ENCODE data around the gene SLC7A1. TPM values are rescaled to one million over a fixed set of nuclear protein-coding genes. Genes with fewer than 3 reads are reported as not detected.

Gene SLC7A1
- total and polyA plus RNA-seq, 2 of the 13 experiments (the other 11 are each of a cell fraction or from before 2014, with no cell fraction given): 14.5 to 15.3 TPM

DNA sequence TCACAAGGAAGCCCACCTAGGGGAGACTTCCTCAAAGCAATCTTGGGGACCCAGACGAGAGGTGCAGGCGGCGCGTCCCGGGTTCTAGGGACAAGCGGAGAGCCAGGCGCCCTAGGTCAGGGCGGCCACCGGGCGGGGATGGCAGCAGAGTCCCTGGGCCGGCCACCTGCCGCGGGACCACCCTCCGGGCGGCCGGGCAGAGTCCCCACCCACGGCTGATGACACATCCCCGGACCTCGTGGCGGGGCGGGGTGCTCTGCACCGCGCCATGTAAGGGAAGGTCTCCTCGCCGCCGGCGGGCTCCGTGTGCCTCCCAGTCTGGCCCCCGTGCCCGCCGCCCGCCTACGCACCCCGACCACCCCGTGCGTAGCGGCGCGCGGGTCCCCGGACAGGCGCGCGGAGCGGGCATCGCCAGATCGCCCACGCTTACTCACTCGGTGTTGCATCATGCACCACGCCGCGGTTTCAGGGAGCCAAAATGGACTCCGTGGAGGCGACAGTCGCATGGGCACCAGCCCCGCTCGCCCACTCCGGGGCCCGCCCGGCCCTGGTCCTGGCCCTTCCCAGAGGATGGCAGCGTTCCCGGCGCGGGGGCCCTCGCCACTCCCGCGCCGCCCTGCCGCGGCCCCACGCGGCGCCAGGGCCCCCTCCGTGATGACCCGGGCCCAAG is 643 bp downstream of the SLC7A1 start:
- FAIRE-seq (no peak), DNase-seq (ENCODE audit: low spot score) (no peak), ATAC-seq (peak; percentile 60)
- 3% methylated on average over 6 of the region's 75 CpGs for WGBS (ENCODE audit: low lambda C conversion rate)
- Histone ChIP-seq H2AFZ (ENCODE audit: low read length) (no peak overlapping the region), H3K27ac (ENCODE audit: extremely low read length, insufficient read depth, low read length) (peak overlapping the region; percentile 77), H3K79me2 (ENCODE audit: insufficient read depth, low read length) (peaks cover 52% of the 10 kb centered on the region), H3K27me3 (ENCODE audit: control insufficient read depth in 1 of 2, insufficient read depth in 2 of 2, low read length in 2 of 2) (peaks cover 0 to 4% of the 10 kb centered on the region in 2 experiments; a peak in 2 of 5 replicates), H3K9ac (ENCODE audit: insufficient read depth, low read depth, low read length) (peak overlapping the region; percentile 96), H3K4me1 (ENCODE audit: insufficient read depth, low read length) (peaks cover 50% of the 10 kb centered on the region), H3K4me3 (replicated peaks in 1 of 3; ENCODE audit: insufficient read depth in 1 of 3, low read depth in 2 of 3, low read length in 3 of 3) (peak overlapping the region; percentile 78 to 81 (median 80)), H3K9me3 (ENCODE audit: low read length) (no peaks in the 10 kb centered on the region), H4K20me1 (ENCODE audit: insufficient read depth, low read length) (peaks cover 38% of the 10 kb centered on the region), H3K36me3 (replicated peaks in 1 of 2; ENCODE audit: control insufficient read depth in 1 of 2, insufficient read depth in 2 of 2, low read length in 2 of 2) (peaks cover 2 to 12% of the 10 kb centered on the region in 2 experiments; a peak in 2 of 5 replicates), H3K4me2 (ENCODE audit: low read depth, low read length) (peak overlapping the region; percentile 88)
- intact Hi-C loops (cut with micrococcal nuclease; ENCODE audit: unreplicated experiment): loop anchor here (5.0 to 10.0 kb wide), 2 partner anchors 90 to 1022 kb away; partner anchors contain the start of gene USPL1
- POLR2A ChIA-PET: no interaction called here
- in situ Hi-C loops (cut with HindIII; ENCODE audit: extremely low pct_ligation_motif_present, low pct_unique_long_range_greater_than_20kb): loop anchor here (10.0 kb wide), 1 partner anchor 250 kb away; no protein-coding TSS in a partner anchor
- CTCF ChIA-PET (ENCODE audit: low intra/inter-chr PET ratio, low total read pairs): no interaction called here
- TSS peak; percentile 59 for BruUV-seq (replicated peaks)
- no peak for TF ChIP-seq SALL2 (CRISPR knock-in tag; IDR thresholded peaks at IDR 0.05)
- no peak for TF ChIP-seq FOXK1 (CRISPR knock-in tag; IDR thresholded peaks at IDR 0.05; ENCODE audit: borderline replicate concordance, low read depth)
- TF ChIP-seq HOXA9 (CRISPR knock-in tag; IDR thresholded peaks at IDR 0.05; ENCODE audit: borderline replicate concordance): no peak
- peak; percentile 88 for TF ChIP-seq CEBPG (CRISPR knock-in tag; IDR thresholded peaks at IDR 0.05)
- no peak for TF ChIP-seq ZNF207 (IDR thresholded peaks at IDR 0.05; ENCODE audit: borderline replicate concordance)
- TF ChIP-seq XRCC5 (optimal IDR thresholded peaks at IDR 0.05; ENCODE audit: low read length): no peak
- TF ChIP-seq, protein P1, sequence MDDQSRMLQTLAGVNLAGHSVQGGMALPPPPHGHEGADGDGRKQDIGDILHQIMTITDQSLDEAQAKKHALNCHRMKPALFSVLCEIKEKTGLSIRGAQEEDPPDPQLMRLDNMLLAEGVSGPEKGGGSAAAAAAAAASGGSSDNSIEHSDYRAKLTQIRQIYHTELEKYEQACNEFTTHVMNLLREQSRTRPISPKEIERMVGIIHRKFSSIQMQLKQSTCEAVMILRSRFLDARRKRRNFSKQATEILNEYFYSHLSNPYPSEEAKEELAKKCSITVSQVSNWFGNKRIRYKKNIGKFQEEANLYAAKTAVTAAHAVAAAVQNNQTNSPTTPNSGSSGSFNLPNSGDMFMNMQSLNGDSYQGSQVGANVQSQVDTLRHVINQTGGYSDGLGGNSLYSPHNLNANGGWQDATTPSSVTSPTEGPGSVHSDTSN (CRISPR knock-in tag; IDR thresholded peaks at IDR 0.05; ENCODE audit: borderline replicate concordance): no peak
- peak; percentile 88 for TF ChIP-seq KAT7 (CRISPR knock-in tag; IDR thresholded peaks at IDR 0.05; ENCODE audit: borderline replicate concordance)
- TF ChIP-seq, protein P2, sequence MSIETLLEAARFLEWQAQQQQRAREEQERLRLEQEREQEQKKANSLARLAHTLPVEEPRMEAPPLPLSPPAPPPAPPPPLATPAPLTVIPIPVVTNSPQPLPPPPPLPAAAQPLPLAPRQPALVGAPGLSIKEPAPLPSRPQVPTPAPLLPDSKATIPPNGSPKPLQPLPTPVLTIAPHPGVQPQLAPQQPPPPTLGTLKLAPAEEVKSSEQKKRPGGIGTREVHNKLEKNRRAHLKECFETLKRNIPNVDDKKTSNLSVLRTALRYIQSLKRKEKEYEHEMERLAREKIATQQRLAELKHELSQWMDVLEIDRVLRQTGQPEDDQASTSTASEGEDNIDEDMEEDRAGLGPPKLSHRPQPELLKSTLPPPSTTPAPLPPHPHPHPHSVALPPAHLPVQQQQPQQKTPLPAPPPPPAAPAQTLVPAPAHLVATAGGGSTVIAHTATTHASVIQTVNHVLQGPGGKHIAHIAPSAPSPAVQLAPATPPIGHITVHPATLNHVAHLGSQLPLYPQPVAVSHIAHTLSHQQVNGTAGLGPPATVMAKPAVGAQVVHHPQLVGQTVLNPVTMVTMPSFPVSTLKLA (IDR thresholded peaks at IDR 0.05): no peak
- no peak for TF ChIP-seq ATF7 (IDR thresholded peaks at IDR 0.05)
- no peak for TF ChIP-seq ATF7 (CRISPR knock-in tag; IDR thresholded peaks at IDR 0.05)
- no peak for TF ChIP-seq IKZF4 (CRISPR knock-in tag; IDR thresholded peaks at IDR 0.05; ENCODE audit: borderline replicate concordance, low read depth, not compliant biosample characterization)
- TF ChIP-seq, protein P3, sequence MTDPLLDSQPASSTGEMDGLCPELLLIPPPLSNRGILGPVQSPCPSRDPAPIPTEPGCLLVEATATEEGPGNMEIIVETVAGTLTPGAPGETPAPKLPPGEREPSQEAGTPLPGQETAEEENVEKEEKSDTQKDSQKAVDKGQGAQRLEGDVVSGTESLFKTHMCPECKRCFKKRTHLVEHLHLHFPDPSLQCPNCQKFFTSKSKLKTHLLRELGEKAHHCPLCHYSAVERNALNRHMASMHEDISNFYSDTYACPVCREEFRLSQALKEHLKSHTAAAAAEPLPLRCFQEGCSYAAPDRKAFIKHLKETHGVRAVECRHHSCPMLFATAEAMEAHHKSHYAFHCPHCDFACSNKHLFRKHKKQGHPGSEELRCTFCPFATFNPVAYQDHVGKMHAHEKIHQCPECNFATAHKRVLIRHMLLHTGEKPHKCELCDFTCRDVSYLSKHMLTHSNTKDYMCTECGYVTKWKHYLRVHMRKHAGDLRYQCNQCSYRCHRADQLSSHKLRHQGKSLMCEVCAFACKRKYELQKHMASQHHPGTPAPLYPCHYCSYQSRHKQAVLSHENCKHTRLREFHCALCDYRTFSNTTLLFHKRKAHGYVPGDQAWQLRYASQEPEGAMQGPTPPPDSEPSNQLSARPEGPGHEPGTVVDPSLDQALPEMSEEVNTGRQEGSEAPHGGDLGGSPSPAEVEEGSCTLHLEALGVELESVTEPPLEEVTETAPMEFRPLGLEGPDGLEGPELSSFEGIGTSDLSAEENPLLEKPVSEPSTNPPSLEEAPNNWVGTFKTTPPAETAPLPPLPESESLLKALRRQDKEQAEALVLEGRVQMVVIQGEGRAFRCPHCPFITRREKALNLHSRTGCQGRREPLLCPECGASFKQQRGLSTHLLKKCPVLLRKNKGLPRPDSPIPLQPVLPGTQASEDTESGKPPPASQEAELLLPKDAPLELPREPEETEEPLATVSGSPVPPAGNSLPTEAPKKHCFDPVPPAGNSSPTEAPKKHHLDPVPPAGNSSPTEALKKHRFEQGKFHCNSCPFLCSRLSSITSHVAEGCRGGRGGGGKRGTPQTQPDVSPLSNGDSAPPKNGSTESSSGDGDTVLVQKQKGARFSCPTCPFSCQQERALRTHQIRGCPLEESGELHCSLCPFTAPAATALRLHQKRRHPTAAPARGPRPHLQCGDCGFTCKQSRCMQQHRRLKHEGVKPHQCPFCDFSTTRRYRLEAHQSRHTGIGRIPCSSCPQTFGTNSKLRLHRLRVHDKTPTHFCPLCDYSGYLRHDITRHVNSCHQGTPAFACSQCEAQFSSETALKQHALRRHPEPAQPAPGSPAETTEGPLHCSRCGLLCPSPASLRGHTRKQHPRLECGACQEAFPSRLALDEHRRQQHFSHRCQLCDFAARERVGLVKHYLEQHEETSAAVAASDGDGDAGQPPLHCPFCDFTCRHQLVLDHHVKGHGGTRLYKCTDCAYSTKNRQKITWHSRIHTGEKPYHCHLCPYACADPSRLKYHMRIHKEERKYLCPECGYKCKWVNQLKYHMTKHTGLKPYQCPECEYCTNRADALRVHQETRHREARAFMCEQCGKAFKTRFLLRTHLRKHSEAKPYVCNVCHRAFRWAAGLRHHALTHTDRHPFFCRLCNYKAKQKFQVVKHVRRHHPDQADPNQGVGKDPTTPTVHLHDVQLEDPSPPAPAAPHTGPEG (CRISPR knock-in tag; IDR thresholded peaks at IDR 0.05): 0 out of 2 replicates have a peak, but pooled peaks have one; percentile 43
